Activated CD4-positive, alpha-beta memory T cell treated with anti-CD3 and anti-CD28 coated beads for 36 hours (primary cell): ENCODE data around the gene VPS26C. TPM values are rescaled to one million over a fixed set of nuclear protein-coding genes. Genes with fewer than 3 reads are reported as not detected.

Source experiments
- CTCF ChIA-PET: fragments of 350-600 bp; sonication (Branson Sonifier 250); formaldehyde crosslinking; loops from one replicate; lab custom pipeline; 2021; ENCODE audit warnings: antibody characterized with exemption, inconsistent platforms; lab: Charles Lee
- POLR2A ChIA-PET: fragments of 350-600 bp; sonication (Branson Sonifier 250); formaldehyde crosslinking; loops from one replicate; lab custom pipeline; 2021; ENCODE audit warnings: antibody characterized with exemption; lab: Charles Lee
- DNase-seq: peaks from one replicate; pipeline ENCODE4 v3.0.0-alpha.2; 2020
- H3K27ac Mint-ChIP-seq: one replicate; pipeline ENCODE4 v1.8.0; 2021; ENCODE audit warnings: mixed read lengths
- H3K27me3 Mint-ChIP-seq: one replicate; pipeline ENCODE4 v1.8.0; 2021; ENCODE audit warnings: mixed read lengths
- H3K36me3 Mint-ChIP-seq: one replicate; pipeline ENCODE4 v1.8.0; 2021; ENCODE audit warnings: mixed read lengths
- H3K4me1 Mint-ChIP-seq: one replicate; pipeline ENCODE4 v1.8.0; 2021; ENCODE audit warnings: low read depth, mixed read lengths
- H3K4me3 Mint-ChIP-seq: one replicate; pipeline ENCODE4 v1.8.0; 2021; ENCODE audit warnings: mild to moderate bottlenecking, mixed read lengths
- H3K9me3 Mint-ChIP-seq: one replicate; pipeline ENCODE4 v1.8.0; 2021; ENCODE audit warnings: mixed read lengths
- intact Hi-C: fragments of 100-400 bp; cut with micrococcal nuclease; formaldehyde crosslinking; loops from one replicate; pipeline ENCODE4 v1.15.1; 2023
- total RNA-seq, 2 experiments: library from RNA; stranded (reverse); gene quantifications; one replicate each; pipeline ENCODE4 v1.2.3, GENCODE V29; 2021

VPS26C gene
- total RNA-seq, 2 experiments from 2014 or later, result 50.3 to 57.2 TPM

DNA sequence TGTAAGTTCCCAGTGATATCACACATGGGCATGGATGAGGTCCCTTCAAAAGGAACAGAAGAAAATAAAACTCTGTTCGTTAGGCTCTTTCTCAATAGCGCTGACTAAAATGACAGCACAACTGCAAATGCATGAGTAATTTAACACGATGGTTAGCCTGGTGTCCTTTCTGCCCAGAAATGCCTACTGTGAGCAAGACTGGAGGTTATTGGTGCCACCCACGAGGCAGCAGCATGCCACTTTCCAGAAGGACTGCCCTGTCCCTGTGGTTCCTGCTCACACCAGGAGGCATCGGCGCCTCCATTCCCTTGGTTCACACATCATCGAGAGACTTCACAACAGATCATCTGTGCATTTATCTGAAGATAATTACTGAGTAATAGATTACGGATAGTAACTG, 26.2 kb downstream of the VPS26C start:
- Mint-ChIP-seq H3K27me3 (no peaks in the 10 kb centered on the region), H3K4me3 (no peak overlapping the region), H3K4me1 (peaks cover 47% of the 10 kb centered on the region), H3K27ac (no peak overlapping the region), H3K9me3 (no peaks in the 10 kb centered on the region), H3K36me3 (peaks cover 15% of the 10 kb centered on the region)
- no peak for DNase-seq
- ChIA-PET POLR2A (no interaction called here), CTCF (no interaction called here)
- intact Hi-C loops, result no loop called here

GRCh38 chr21:37237764-37238163, 29.4 kb downstream of the VPS26C start:
- peaks cover 16% of the 10 kb centered on the region for H3K4me1 Mint-ChIP-seq
- DNase-seq, result no peak
- POLR2A ChIA-PET, result no interaction called here
- peak overlapping the region; percentile 62 for H3K27ac Mint-ChIP-seq
- peaks cover 16% of the 10 kb centered on the region for H3K36me3 Mint-ChIP-seq
- CTCF ChIA-PET, result no interaction called here
- H3K27me3 Mint-ChIP-seq, result no peaks in the 10 kb centered on the region
- no peaks in the 10 kb centered on the region for H3K9me3 Mint-ChIP-seq
- intact Hi-C loops, result no loop called here
- H3K4me3 Mint-ChIP-seq, result no peak overlapping the region

DNA sequence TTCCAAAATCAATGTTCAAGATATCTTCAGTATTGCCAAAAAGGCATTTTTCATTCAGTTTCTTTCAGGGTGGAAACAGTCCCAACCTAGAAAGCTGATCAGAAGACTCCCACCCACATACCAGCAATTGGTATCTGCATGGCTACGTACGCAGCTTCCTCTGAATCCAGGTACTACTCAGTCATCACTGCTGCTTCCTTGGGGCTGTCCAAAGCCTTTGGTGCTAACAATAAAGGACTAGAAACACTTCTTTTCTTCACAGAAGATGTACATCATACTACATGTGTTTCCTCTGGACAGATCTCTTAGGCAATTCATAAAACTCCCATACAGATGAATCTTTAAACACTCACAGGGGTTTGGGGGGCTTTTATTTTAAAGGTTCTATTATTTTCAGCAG, 29.8 kb downstream of the VPS26C start:
- intact Hi-C loops, result no loop called here
- DNase-seq, result no peak
- CTCF ChIA-PET, result no interaction called here
- peaks cover 16% of the 10 kb centered on the region for H3K36me3 Mint-ChIP-seq
- H3K4me3 Mint-ChIP-seq, result no peak overlapping the region
- POLR2A ChIA-PET, result no interaction called here
- H3K27ac Mint-ChIP-seq, result peak overlapping the region; percentile 62
- no peaks in the 10 kb centered on the region for H3K9me3 Mint-ChIP-seq
- no peaks in the 10 kb centered on the region for H3K27me3 Mint-ChIP-seq
- peaks cover 16% of the 10 kb centered on the region for H3K4me1 Mint-ChIP-seq

DNA sequence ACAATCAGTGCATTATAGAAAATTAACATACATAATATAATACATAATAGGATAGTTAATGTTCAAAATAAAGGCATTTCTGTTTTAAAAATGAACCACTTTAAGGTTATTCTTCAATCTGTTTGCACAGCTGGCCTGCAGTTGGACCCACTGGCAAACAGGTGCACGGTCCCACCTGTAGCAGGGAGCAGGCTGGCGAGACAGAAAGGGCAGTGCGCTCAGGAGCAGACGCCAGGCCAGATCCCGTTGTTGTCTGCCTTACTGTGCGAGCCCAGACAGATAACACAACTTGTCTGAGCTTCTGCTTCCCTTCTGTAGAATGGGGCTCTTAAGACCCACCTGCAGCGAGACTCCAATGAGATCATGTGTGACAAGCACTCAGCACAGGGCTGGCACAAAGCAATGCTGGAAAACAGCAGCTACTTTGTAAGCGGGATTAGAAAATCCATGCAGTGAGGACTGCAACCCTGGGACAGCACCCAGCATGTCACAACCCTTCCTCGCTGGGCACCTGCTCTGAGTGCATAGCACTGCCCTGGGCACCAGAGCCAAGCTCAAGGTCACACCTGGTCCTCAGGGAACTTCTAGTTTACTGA, 33.5 kb downstream of the VPS26C start:
- CTCF ChIA-PET, result interaction anchor here (0.9 to 1.3 kb wide), 2 partner anchors 22 to 26 kb away, joined by 3 read pairs; no protein-coding TSS in a partner anchor
- no peak for DNase-seq
- H3K4me1 Mint-ChIP-seq, result peaks cover 10% of the 10 kb centered on the region
- POLR2A ChIA-PET, result no interaction called here
- no peaks in the 10 kb centered on the region for H3K9me3 Mint-ChIP-seq
- peaks cover 24% of the 10 kb centered on the region for H3K36me3 Mint-ChIP-seq
- H3K27me3 Mint-ChIP-seq, result no peaks in the 10 kb centered on the region
- intact Hi-C loops, result no loop called here
- no peak overlapping the region for H3K27ac Mint-ChIP-seq
- no peak overlapping the region for H3K4me3 Mint-ChIP-seq

DNA sequence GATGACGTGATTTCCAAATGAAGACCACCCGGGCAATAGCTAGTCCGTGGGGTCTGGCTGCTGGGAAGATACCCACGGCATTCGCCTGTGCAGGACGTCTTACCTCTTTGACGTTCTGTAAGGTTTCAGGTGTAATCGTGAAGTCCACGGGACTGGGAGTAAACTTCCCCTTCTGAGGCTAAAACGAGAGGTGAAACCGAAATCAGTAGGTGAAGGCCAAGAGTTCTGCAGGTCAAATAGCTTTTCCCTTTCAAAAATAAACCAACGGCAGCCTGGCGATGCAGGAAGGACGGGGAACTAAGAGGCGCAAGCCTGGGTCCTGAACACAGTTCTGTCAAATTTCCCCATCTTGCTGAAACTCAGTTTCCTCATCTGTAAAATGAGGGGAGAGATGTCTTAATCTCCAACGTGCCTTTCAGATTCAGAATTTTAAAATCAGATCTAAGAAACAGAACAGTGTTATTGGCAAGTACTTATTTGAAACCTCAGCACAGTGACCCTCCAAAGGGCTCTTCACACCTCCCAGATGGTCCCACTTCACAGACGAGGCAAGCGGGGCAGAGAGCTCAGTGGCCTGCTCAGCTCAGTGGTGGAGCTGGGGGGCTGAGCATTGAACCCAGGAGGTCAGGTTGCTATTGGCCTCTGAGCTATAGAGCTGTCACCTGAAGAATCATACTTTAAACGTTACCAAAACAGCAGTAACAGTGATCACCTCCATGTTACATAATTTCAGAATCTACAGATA, 34.7 kb downstream of the VPS26C start:
- Mint-ChIP-seq H3K9me3 (no peaks in the 10 kb centered on the region), H3K27me3 (no peaks in the 10 kb centered on the region), H3K4me1 (no peaks in the 10 kb centered on the region), H3K36me3 (peaks cover 27% of the 10 kb centered on the region), H3K27ac (no peak overlapping the region), H3K4me3 (no peak overlapping the region)
- DNase-seq, result no peak
- ChIA-PET POLR2A (no interaction called here), CTCF (interaction anchor here (0.9 kb wide), 1 partner anchor 27 kb away, joined by 3 read pairs; no protein-coding TSS in a partner anchor)
- intact Hi-C loops, result no loop called here

DNA sequence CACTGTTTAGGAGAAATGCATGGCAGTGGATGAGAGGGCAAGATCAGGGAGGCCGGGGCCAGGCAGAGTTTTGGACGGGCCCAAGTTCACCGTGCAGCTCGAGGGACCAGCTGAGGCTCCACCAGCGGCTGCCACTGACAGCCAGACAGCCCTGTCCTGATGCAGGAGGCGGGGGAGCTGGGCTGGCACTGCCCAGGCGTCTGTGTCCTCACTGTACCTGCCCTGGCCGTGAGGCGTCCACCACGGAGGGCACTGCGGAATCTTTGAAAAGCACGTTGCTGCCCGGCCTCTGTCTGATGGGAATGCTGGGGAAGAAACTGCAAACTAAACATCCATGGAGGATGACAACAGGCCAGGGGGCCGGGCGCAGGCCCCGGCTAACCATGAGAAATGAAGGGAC, 35.5 kb downstream of the VPS26C start:
- Mint-ChIP-seq H3K9me3 (no peaks in the 10 kb centered on the region), H3K4me1 (peaks cover 2% of the 10 kb centered on the region), H3K27me3 (no peaks in the 10 kb centered on the region), H3K27ac (no peak overlapping the region), H3K36me3 (peaks cover 27% of the 10 kb centered on the region), H3K4me3 (no peak overlapping the region)
- POLR2A ChIA-PET, result no interaction called here
- intact Hi-C loops, result no loop called here
- DNase-seq, result no peak
- CTCF ChIA-PET, result no interaction called here

DNA sequence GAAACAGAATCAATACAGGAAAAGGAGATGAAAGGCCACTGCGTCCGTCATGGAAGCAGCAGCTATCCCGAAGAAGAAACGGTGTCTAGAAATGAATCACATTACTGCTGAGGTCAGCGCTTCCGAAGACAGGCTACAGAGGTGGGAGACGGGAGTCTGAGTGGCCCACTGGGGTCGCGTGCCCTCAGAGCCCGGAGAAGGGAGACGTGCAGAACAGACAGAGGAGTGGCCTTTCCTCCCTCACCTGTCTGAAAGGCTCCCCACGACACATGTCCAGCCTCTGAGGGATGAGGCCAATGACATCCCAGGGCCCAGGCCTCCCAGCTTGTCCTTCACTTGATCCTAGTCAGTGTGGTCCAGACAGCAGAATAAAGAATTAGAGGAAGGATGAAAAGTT, 35.9 kb downstream of the VPS26C start:
- POLR2A ChIA-PET, result no interaction called here

DNA sequence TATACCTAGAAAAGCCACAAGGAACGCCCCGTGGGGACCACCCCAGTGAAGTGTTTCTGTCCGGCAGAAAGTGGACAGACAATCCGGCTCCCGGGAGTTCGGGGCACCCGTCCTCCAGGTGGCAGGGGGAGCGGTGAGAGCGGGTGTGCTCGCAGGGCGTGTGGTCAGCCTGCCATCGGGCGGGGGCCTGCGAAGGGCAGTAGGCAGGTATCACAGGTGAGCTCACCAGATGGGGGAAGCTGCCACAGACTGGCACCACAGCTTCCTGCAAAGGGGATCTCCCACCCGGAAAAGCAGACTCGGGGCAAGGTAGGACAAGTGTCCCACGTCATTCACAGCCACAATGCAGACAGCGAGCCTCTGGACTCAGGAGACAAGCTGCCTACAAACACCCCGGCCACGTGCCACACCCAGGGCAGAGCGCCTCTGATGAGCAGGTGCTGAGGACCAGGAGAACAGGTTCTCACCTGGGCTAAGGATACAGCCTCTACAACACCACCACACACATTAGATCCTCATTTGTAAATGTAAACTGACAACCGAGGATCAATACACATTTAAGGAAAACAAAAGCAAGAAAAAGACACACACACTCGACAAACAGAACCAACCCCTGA, 36.4 kb downstream of the VPS26C start:
- no peak for DNase-seq
- peaks cover 6% of the 10 kb centered on the region for H3K4me1 Mint-ChIP-seq
- ChIA-PET CTCF (interaction anchor here (0.7 to 1.9 kb wide), 3 partner anchors 10 to 333 kb away, joined by 3 to 4 read pairs (median 3); no protein-coding TSS in a partner anchor), POLR2A (no interaction called here)
- no peak overlapping the region for H3K27ac Mint-ChIP-seq
- no peaks in the 10 kb centered on the region for H3K27me3 Mint-ChIP-seq
- peaks cover 32% of the 10 kb centered on the region for H3K36me3 Mint-ChIP-seq
- intact Hi-C loops, result no loop called here
- no peaks in the 10 kb centered on the region for H3K9me3 Mint-ChIP-seq
- no peak overlapping the region for H3K4me3 Mint-ChIP-seq

More for the DNA sequence above, 35.9 kb downstream of the VPS26C start:
- Mint-ChIP-seq H3K9me3 (no peaks in the 10 kb centered on the region), H3K4me1 (peaks cover 3% of the 10 kb centered on the region), H3K27me3 (no peaks in the 10 kb centered on the region), H3K4me3 (no peak overlapping the region), H3K27ac (no peak overlapping the region), H3K36me3 (peaks cover 29% of the 10 kb centered on the region)
- no peak for DNase-seq
- CTCF ChIA-PET, result no interaction called here
- intact Hi-C loops, result no loop called here

- Mint-ChIP-seq H3K9me3 (no peaks in the 10 kb centered on the region), H3K36me3 (peaks cover 44% of the 10 kb centered on the region), H3K27me3 (no peaks in the 10 kb centered on the region), H3K27ac (no peak overlapping the region), H3K4me3 (no peak overlapping the region), H3K4me1 (peaks cover 16% of the 10 kb centered on the region)
- intact Hi-C loops, result loop anchor here (10.0 kb wide), 1 partner anchor 337 kb away; no protein-coding TSS in a partner anchor
- ChIA-PET CTCF (no interaction called here), POLR2A (no interaction called here)
- no peak for DNase-seq
These were observed 39.1 kb downstream of the VPS26C start for GRCh38 chr21:37228003-37228400.

DNA sequence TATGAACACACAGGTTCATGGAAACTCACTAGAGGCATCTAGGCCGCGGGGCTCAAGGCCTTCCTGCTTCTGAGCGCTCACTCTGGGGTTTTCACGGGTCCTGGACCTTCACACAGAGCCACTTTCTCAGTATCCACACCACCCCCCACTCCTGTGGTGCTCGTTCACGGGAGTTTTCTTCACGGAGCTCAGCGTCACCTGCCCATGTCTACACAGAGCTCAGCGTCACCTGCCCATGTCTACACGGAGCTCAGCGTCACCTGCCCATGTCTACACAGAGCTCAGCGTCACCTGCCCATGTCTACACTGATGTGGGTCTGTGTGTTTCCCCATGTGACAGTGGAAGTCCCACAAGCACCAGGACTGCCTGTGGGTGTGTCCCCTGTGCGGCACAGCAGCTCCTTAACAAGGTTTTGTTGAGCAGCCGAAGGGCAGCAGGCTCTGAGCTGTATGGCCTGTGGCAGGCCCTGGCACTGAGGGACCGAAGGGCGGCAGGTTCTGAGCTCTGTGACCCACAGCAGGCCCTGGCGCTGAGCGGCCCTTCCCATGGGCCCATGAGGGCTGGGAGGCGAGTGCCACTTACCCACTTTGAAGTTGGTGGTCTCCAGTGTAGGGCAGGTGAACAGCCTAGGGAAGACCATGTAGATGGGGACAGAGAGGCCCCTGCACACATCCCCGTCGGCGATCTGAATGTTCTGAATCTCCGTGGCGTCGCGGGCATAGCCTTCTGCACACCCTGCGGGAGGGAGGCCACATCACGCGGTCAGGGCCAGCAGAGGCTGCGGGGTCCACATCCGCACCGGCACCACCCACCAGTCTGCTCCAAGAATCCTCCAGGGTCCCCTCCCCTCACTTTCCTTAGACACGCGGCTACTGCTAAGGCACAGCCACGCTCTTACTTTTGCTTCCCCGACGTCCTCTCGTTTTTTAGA, 39.8 kb downstream of the VPS26C start:
- intact Hi-C loops, result loop anchor here (10.0 kb wide), 1 partner anchor 337 kb away; no protein-coding TSS in a partner anchor
- Mint-ChIP-seq H3K4me3 (no peak overlapping the region), H3K27me3 (no peaks in the 10 kb centered on the region), H3K4me1 (peaks cover 21% of the 10 kb centered on the region), H3K9me3 (no peaks in the 10 kb centered on the region), H3K27ac (no peak overlapping the region), H3K36me3 (peaks cover 48% of the 10 kb centered on the region)
- CTCF ChIA-PET, result no interaction called here
- POLR2A ChIA-PET, result no interaction called here
- no peak for DNase-seq

GRCh38 chr21:37226041-37226920, 40.9 kb downstream of the VPS26C start:
- H3K27ac Mint-ChIP-seq, result peak overlapping the region; percentile 77

More at GRCh38 chr21:37226041-37226920, 40.9 kb downstream of the VPS26C start:
- intact Hi-C loops, result loop anchor here (10.0 kb wide), 1 partner anchor 339 kb away; no protein-coding TSS in a partner anchor
- ChIA-PET POLR2A (no interaction called here), CTCF (interaction anchor here (0.7 kb wide), 1 partner anchor 375 kb away, joined by 3 read pairs; no protein-coding TSS in a partner anchor)
- DNase-seq, result no peak
- Mint-ChIP-seq H3K27me3 (no peaks in the 10 kb centered on the region), H3K4me1 (peaks cover 28% of the 10 kb centered on the region), H3K9me3 (peaks cover 2% of the 10 kb centered on the region), H3K4me3 (peak overlapping the region; percentile 1), H3K36me3 (peaks cover 47% of the 10 kb centered on the region)
